Transverse colon (tissue), 4 donors: ENCODE measurements around the gene INPP4B.

ENCODE experiments used
- CTCF ChIP-seq, 5 experiments: fragments of 200-600 bp in 3 of 5; fragments of 450-650 bp in 2 of 5; sonication (generic) in 3 of 5; IDR thresholded peaks; 1 replicate in 2 of 5; 2 replicates in 3 of 5; pipeline ENCODE4 v1.5.1; 2016 to 2017; ENCODE audit warnings: antibody characterized with exemption in 5 of 5, inconsistent platforms in 3 of 5, mild to moderate bottlenecking in 2 of 5, moderate library complexity in 1 of 5
- POLR2A ChIP-seq: fragments of 450-650 bp; IDR thresholded peaks from one replicate; pipeline ENCODE4 v1.6.1; 2016; ENCODE audit warnings: antibody characterized with exemption, mild to moderate bottlenecking, moderate library complexity
- POLR2AphosphoS5 ChIP-seq, 3 donors: sonication (generic); formaldehyde crosslinking; IDR thresholded peaks; one replicate each; pipeline ENCODE4 v1.6.1; 2016; ENCODE audit warnings: antibody characterized with exemption in 3 of 3

DNA sequence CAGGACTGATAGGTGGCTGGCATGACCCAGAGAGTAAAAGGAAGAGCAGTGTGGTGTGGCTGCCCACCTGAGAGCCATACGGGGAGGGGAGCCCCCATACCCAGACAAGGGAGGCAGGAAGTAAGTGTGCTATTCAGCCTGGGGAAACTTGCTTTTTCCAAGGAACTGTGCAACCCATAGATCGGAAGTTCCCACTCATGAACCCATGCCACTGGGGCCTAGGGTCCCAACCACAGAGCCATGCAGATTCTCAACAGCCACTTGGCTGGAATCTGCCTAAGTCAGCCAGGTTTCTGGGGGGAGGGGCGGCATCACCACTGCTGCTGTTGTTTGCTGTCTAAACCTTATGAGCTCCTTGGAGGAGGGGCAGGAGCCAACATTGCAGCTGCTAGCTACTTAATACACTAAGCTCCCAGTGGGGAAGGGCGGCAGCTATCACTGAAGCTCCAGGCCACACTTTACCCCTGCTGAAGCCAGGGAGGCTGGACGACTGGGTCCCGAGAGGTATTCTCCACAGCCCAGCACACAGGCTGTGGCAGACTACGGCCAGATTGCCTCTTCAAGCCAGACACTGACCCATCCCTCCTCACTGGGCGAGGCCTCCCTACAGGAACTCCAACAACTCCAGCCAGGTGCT is 410.4 kb downstream of the INPP4B start:
- TF ChIP-seq POLR2A (no peak), POLR2AphosphoS5 (IDR thresholded peaks at IDR 0.05) (no peak), CTCF (IDR thresholded peaks at IDR 0.05) (no peak)
